Activated CD4-positive, alpha-beta memory T cell treated with anti-CD3 and anti-CD28 coated beads, Interleukin-2, amount 10 ng/mL, durations not matched to agents 7 days and 5 days (primary cell): ENCODE data around the gene SOCS3. TPM values are rescaled to one million over a fixed set of nuclear protein-coding genes. Genes with fewer than 3 reads are reported as not detected.

Experiments
- CTCF ChIA-PET: fragments of 350-600 bp; sonication (Branson Sonifier 250); formaldehyde crosslinking; loops from one replicate; lab custom pipeline; 2021; ENCODE audit warnings: antibody characterized with exemption, inconsistent platforms; lab: Charles Lee
- POLR2A ChIA-PET: fragments of 350-600 bp; sonication (Branson Sonifier 250); formaldehyde crosslinking; loops from one replicate; lab custom pipeline; 2021; ENCODE audit warnings: antibody characterized with exemption; lab: Charles Lee
- DNase-seq: peaks from one replicate; pipeline ENCODE4 v3.0.0-alpha.2; 2020
- H3K27ac Mint-ChIP-seq: one replicate; pipeline ENCODE4 v1.8.0; 2021; ENCODE audit warnings: mild to moderate bottlenecking, mixed read lengths
- H3K27me3 Mint-ChIP-seq: one replicate; pipeline ENCODE4 v1.8.0; 2021; ENCODE audit warnings: mixed read lengths
- H3K36me3 Mint-ChIP-seq: one replicate; pipeline ENCODE4 v1.8.0; 2021; ENCODE audit warnings: low read depth, mixed read lengths
- H3K4me1 Mint-ChIP-seq: one replicate; pipeline ENCODE4 v1.8.0; 2021; ENCODE audit warnings: mixed read lengths
- H3K4me3 Mint-ChIP-seq: one replicate; pipeline ENCODE4 v1.8.0; 2021; ENCODE audit warnings: mild to moderate bottlenecking, mixed read lengths
- H3K9me3 Mint-ChIP-seq: one replicate; pipeline ENCODE4 v1.8.0; 2021; ENCODE audit warnings: mixed read lengths
- total RNA-seq, 2 experiments: library from RNA; stranded (reverse); gene quantifications; one replicate each; pipeline ENCODE4 v1.2.3, GENCODE V29; 2021

Gene SOCS3
- total RNA-seq, 2 experiments from 2014 or later = 68.7 to 69.8 TPM

- H3K4me3 Mint-ChIP-seq = no peak overlapping the region
- peaks cover 48% of the 10 kb centered on the region for H3K4me1 Mint-ChIP-seq
- no peaks in the 10 kb centered on the region for H3K27me3 Mint-ChIP-seq
- no peaks in the 10 kb centered on the region for H3K36me3 Mint-ChIP-seq
- no peak overlapping the region for H3K27ac Mint-ChIP-seq
- POLR2A ChIA-PET = interaction anchor here (1.1 to 1.8 kb wide), 2 partner anchors 8 to 29 kb away, joined by 3 to 13 read pairs; partner anchors contain the start of gene SOCS3
- CTCF ChIA-PET = no interaction called here
- H3K9me3 Mint-ChIP-seq = no peaks in the 10 kb centered on the region
- no peak for DNase-seq
Observed at GRCh38 chr17:78330570-78331224, 29.2 kb downstream of the SOCS3 start.

DNA sequence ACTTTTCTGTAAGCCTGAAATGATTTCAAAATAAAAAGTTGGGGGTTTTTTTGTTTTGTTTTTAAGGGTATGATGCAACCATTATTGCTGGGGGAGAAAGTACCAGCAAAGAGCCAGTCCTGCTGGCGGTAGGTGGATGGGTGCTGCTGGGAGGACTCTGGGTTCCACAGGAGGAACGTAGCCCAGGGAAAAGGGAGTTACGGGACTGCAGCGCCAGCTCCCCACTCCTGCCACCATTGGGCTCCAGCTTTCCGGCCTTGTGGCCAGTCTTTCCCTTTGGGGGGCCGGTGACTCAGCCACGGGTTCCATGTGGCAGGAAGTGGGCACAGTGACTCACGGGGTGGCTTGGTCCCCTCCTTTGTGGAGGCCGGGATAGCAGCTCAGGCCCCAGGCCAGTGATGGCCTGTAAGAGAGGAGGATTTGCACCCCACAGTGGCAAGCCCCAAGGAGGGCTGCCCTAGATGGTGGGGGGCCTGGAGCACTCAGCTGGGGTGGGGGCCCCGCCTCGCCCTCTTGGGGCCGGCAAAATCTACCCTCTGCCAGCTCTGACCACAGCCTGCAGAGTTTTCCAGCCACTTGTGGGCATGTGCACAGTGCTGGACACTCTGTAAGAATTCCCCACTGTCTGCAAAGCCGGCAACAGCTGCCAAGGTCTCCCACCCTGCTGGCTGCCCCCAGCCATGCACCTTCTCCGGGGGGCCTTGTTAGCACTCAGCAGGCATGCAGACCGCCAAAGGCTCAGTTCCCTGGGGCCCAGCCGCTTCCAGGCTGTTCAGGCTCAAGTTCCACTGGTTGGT is 30.4 kb downstream of the SOCS3 start:
- H3K27ac Mint-ChIP-seq = peak overlapping the region; percentile 26
- CTCF ChIA-PET = interaction anchor here (0.6 to 1.5 kb wide), 4 partner anchors 22 to 849 kb away, joined by 3 to 5 read pairs (median 3); no protein-coding TSS in a partner anchor
- POLR2A ChIA-PET = interaction anchor here (0.9 to 1.8 kb wide), 5 partner anchors 9 to 30 kb away, joined by 3 to 13 read pairs (median 5); partner anchors contain the start of gene SOCS3
- peaks cover 49% of the 10 kb centered on the region for H3K4me1 Mint-ChIP-seq
- H3K9me3 Mint-ChIP-seq = no peaks in the 10 kb centered on the region
- peak; percentile 64 for DNase-seq
- no peak overlapping the region for H3K4me3 Mint-ChIP-seq
- H3K36me3 Mint-ChIP-seq = no peaks in the 10 kb centered on the region
- H3K27me3 Mint-ChIP-seq = no peaks in the 10 kb centered on the region

GRCh38 chr17:78327880-78328279 is 32.0 kb downstream of the SOCS3 start:
- no peaks in the 10 kb centered on the region for H3K9me3 Mint-ChIP-seq
- H3K4me1 Mint-ChIP-seq = peaks cover 44% of the 10 kb centered on the region
- ChIA-PET CTCF (no interaction called here), POLR2A (no interaction called here)
- no peak for DNase-seq
- H3K27me3 Mint-ChIP-seq = no peaks in the 10 kb centered on the region
- no peaks in the 10 kb centered on the region for H3K36me3 Mint-ChIP-seq
- H3K27ac Mint-ChIP-seq = no peak overlapping the region
- no peak overlapping the region for H3K4me3 Mint-ChIP-seq

- Mint-ChIP-seq H3K9me3 (no peaks in the 10 kb centered on the region), H3K36me3 (no peaks in the 10 kb centered on the region), H3K4me1 (peaks cover 26% of the 10 kb centered on the region), H3K4me3 (no peak overlapping the region), H3K27ac (no peak overlapping the region), H3K27me3 (no peaks in the 10 kb centered on the region)
- POLR2A ChIA-PET = interaction anchor here (1.3 to 1.4 kb wide), 3 partner anchors 9 to 31 kb away, joined by 3 to 5 read pairs (median 4); no protein-coding TSS in a partner anchor
- DNase-seq = no peak
- CTCF ChIA-PET = interaction anchor here (0.6 to 1.0 kb wide), 2 partner anchors 10 to 222 kb away, joined by 3 read pairs; no protein-coding TSS in a partner anchor
Observed at GRCh38 chr17:78325076-78325687, 34.7 kb downstream of the SOCS3 start.

- no peaks in the 10 kb centered on the region for H3K9me3 Mint-ChIP-seq
- H3K36me3 Mint-ChIP-seq = no peaks in the 10 kb centered on the region
- no peak for DNase-seq
- ChIA-PET POLR2A (interaction anchor here (1.1 to 1.4 kb wide), 4 partner anchors 16 to 34 kb away, joined by 3 to 5 read pairs (median 4); no protein-coding TSS in a partner anchor), CTCF (interaction anchor here (0.6 kb wide), 1 partner anchor 223 kb away, joined by 3 read pairs; no protein-coding TSS in a partner anchor)
- H3K27ac Mint-ChIP-seq = no peak overlapping the region
- peaks cover 21% of the 10 kb centered on the region for H3K4me1 Mint-ChIP-seq
- H3K27me3 Mint-ChIP-seq = no peaks in the 10 kb centered on the region
- no peak overlapping the region for H3K4me3 Mint-ChIP-seq
Observed at GRCh38 chr17:78324391-78325075, 35.3 kb downstream of the SOCS3 start.

DNA sequence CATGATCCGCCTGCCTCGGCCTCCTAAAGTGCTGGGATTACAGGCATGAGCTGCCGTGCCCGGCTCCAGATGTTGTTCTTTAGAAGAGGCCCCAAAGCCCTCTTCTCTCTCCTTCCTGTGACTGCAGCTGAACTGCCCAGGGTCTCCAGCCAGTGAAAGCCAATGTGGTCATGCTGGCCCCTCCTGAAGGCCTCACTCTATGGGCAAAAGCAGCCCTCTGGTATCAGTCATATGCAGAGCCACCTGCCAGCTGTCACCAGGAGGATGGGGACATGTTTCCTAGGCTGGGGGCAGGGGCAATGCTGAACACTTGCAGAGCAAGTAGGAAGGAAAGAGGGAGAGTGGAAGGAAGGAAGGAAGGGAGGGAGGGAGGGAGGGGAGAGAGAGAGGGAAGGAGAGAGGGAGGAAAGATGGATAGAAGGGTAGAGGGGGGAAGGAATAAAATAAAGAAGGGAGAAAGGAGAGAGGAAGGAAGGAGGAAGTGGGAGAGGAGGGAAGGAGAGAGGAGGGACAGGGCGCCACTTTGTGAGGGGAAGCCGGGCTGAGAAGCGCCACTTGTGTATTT is 36.0 kb downstream of the SOCS3 start:
- CTCF ChIA-PET = no interaction called here
- POLR2A ChIA-PET = interaction anchor here (1.1 to 1.4 kb wide), 3 partner anchors 16 to 34 kb away, joined by 3 to 4 read pairs (median 3); no protein-coding TSS in a partner anchor

GRCh38 chr17:78322858-78323455 is 36.9 kb downstream of the SOCS3 start:
- Mint-ChIP-seq H3K27ac (no peak overlapping the region), H3K4me1 (peaks cover 12% of the 10 kb centered on the region), H3K36me3 (no peaks in the 10 kb centered on the region), H3K27me3 (no peaks in the 10 kb centered on the region), H3K4me3 (no peak overlapping the region), H3K9me3 (no peaks in the 10 kb centered on the region)
- POLR2A ChIA-PET = no interaction called here
- no peak for DNase-seq
- CTCF ChIA-PET = no interaction called here

More for the DNA sequence above, 36.0 kb downstream of the SOCS3 start:
- Mint-ChIP-seq H3K27ac (no peak overlapping the region), H3K4me3 (no peak overlapping the region), H3K36me3 (no peaks in the 10 kb centered on the region), H3K9me3 (no peaks in the 10 kb centered on the region), H3K27me3 (no peaks in the 10 kb centered on the region), H3K4me1 (peaks cover 15% of the 10 kb centered on the region)
- DNase-seq = no peak

GRCh38 chr17:78322327-78322857 is 37.5 kb downstream of the SOCS3 start:
- H3K4me1 Mint-ChIP-seq = peaks cover 14% of the 10 kb centered on the region
- no peaks in the 10 kb centered on the region for H3K36me3 Mint-ChIP-seq
- no peak overlapping the region for H3K4me3 Mint-ChIP-seq
- POLR2A ChIA-PET = no interaction called here
- no peak overlapping the region for H3K27ac Mint-ChIP-seq
- peaks cover under 1% of the 10 kb centered on the region for H3K27me3 Mint-ChIP-seq
- no peak for DNase-seq
- H3K9me3 Mint-ChIP-seq = no peaks in the 10 kb centered on the region
- CTCF ChIA-PET = no interaction called here

GRCh38 chr17:78318843-78319242 is 41.0 kb downstream of the SOCS3 start:
- Mint-ChIP-seq H3K4me3 (no peak overlapping the region), H3K9me3 (no peaks in the 10 kb centered on the region), H3K27ac (no peak overlapping the region), H3K36me3 (no peaks in the 10 kb centered on the region), H3K27me3 (peaks cover 4% of the 10 kb centered on the region), H3K4me1 (peaks cover 33% of the 10 kb centered on the region)
- POLR2A ChIA-PET = interaction anchor here (1.3 to 7.7 kb wide), 2 partner anchors 25 to 39 kb away, joined by 3 to 68 read pairs; partner anchors contain the start of gene SOCS3
- CTCF ChIA-PET = no interaction called here
- DNase-seq = no peak

DNA sequence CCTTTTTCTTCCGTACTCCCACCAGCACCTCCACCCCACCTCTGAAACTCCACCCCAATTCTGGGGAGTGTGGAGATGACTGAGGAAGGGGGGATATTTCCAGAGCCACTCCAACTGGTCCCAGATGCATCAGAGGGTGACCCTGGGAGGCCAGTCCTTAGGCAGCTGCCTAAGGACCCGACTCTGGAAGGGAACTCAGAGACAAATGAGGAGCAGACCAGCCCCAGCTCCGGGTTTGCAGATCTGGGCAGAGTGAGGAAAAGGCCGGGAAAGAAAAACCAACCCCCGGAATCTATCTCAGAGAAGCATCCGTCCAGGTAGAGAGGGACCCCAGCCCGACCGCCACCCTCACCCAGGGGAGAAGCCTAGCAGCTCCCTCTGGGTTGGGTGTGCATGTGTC is 41.5 kb downstream of the SOCS3 start:
- H3K4me3 Mint-ChIP-seq = no peak overlapping the region
- POLR2A ChIA-PET = interaction anchor here (1.3 to 7.7 kb wide), 2 partner anchors 25 to 40 kb away, joined by 3 to 68 read pairs; partner anchors contain the start of gene SOCS3
- no peak for DNase-seq
- H3K4me1 Mint-ChIP-seq = peaks cover 34% of the 10 kb centered on the region
- no peaks in the 10 kb centered on the region for H3K36me3 Mint-ChIP-seq
- H3K9me3 Mint-ChIP-seq = no peaks in the 10 kb centered on the region
- H3K27ac Mint-ChIP-seq = no peak overlapping the region
- CTCF ChIA-PET = interaction anchor here (1.4 kb wide), 1 partner anchor 26 kb away, joined by 3 read pairs; no protein-coding TSS in a partner anchor
- peaks cover 4% of the 10 kb centered on the region for H3K27me3 Mint-ChIP-seq

GRCh38 chr17:78317794-78318400 is 42.0 kb downstream of the SOCS3 start:
- Mint-ChIP-seq H3K4me3 (no peak overlapping the region), H3K27ac (no peak overlapping the region), H3K9me3 (no peaks in the 10 kb centered on the region), H3K4me1 (peaks cover 40% of the 10 kb centered on the region), H3K36me3 (no peaks in the 10 kb centered on the region), H3K27me3 (peaks cover 9% of the 10 kb centered on the region)
- DNase-seq = no peak
- CTCF ChIA-PET = interaction anchor here (1.4 kb wide), 1 partner anchor 27 kb away, joined by 3 read pairs; no protein-coding TSS in a partner anchor
- POLR2A ChIA-PET = interaction anchor here (1.3 to 7.7 kb wide), 3 partner anchors 12 to 40 kb away, joined by 3 to 68 read pairs (median 5); partner anchors contain the start of gene SOCS3
